Glutamatergic neuron (in vitro differentiated cells): Measurements from ENCODE around the gene BAIAP3. TPM values are rescaled to one million over a fixed set of nuclear protein-coding genes. Genes with fewer than 3 reads are reported as not detected.

Experiments used
- DNase-seq: peaks from one replicate; pipeline ENCODE4 v3.0.0; 2022
- H3K27ac Mint-ChIP-seq: one replicate; pipeline ENCODE4 v1.8.0; 2020; ENCODE audit warnings: mild to moderate bottlenecking, mixed read lengths, inconsistent platforms; ENCODE audit not compliant: unreplicated experiment
- H3K27me3 Mint-ChIP-seq: one replicate; pipeline ENCODE4 v1.8.0; 2020; ENCODE audit warnings: mild to moderate bottlenecking, moderate library complexity, mixed read lengths, inconsistent platforms; ENCODE audit not compliant: unreplicated experiment
- H3K36me3 Mint-ChIP-seq: one replicate; pipeline ENCODE4 v1.8.0; 2020; ENCODE audit warnings: mild to moderate bottlenecking, mixed read lengths, inconsistent platforms; ENCODE audit not compliant: unreplicated experiment
- H3K4me1 Mint-ChIP-seq: one replicate; pipeline ENCODE4 v1.8.0; 2020; ENCODE audit warnings: mild to moderate bottlenecking, low read depth, mixed read lengths, inconsistent platforms; ENCODE audit not compliant: unreplicated experiment
- H3K4me3 Mint-ChIP-seq: one replicate; pipeline ENCODE4 v1.8.0; 2020; ENCODE audit warnings: mild to moderate bottlenecking, mixed read lengths, inconsistent platforms; ENCODE audit not compliant: unreplicated experiment
- H3K9me3 Mint-ChIP-seq: one replicate; pipeline ENCODE4 v1.8.0; 2020; ENCODE audit warnings: mild to moderate bottlenecking, moderate library complexity, mixed read lengths, inconsistent platforms; ENCODE audit not compliant: unreplicated experiment
- total RNA-seq: library from RNA; stranded (reverse); fragmentation: NEBNext Ultra II Directional; extraction: Animal tissue kit (Norgen Biotek cat#: 25700); gene quantifications from one replicate; pipeline ENCODE4 v1.2.1, GENCODE V29; 2021; ENCODE audit not compliant: unreplicated experiment
- TF ChIP-seq, protein P1 (sequence below): fragments of 200-600 bp; sonication (generic); IDR thresholded peaks from one replicate; pipeline ENCODE4 v1.5.0; 2021; ENCODE audit not compliant: partially characterized antibody, unreplicated experiment

The BAIAP3 gene
- total RNA-seq, 1 donor from 2014 or later: 26.7 TPM

DNA sequence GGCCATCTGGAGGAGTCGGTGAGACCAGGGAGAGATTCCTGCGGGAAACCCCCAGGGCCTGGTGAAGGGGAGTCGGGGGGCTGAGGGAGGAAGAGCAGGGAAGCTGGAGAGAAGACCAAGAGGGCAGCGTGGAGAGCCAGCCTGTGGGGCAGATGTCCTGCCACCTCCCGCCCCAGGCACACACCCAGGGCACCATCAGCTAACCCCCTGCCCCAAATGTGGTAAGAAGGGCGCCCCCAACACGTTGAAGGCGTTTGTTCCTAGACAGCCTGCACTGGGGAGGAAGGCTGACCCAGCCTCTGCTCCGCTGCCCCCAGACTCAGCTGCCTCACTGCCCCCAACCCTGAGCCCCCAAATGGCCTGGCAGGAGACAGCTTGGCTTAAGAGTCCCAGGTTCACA lies 1.3 kb downstream of the BAIAP3 start:
- no peak overlapping the region for H3K27ac Mint-ChIP-seq
- no peak overlapping the region for H3K4me3 Mint-ChIP-seq
- TF ChIP-seq, protein P1, sequence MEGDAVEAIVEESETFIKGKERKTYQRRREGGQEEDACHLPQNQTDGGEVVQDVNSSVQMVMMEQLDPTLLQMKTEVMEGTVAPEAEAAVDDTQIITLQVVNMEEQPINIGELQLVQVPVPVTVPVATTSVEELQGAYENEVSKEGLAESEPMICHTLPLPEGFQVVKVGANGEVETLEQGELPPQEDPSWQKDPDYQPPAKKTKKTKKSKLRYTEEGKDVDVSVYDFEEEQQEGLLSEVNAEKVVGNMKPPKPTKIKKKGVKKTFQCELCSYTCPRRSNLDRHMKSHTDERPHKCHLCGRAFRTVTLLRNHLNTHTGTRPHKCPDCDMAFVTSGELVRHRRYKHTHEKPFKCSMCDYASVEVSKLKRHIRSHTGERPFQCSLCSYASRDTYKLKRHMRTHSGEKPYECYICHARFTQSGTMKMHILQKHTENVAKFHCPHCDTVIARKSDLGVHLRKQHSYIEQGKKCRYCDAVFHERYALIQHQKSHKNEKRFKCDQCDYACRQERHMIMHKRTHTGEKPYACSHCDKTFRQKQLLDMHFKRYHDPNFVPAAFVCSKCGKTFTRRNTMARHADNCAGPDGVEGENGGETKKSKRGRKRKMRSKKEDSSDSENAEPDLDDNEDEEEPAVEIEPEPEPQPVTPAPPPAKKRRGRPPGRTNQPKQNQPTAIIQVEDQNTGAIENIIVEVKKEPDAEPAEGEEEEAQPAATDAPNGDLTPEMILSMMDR: no peak
- peaks cover 2% of the 10 kb centered on the region for H3K4me1 Mint-ChIP-seq
- no peaks in the 10 kb centered on the region for H3K36me3 Mint-ChIP-seq
- no peak for DNase-seq
- H3K27me3 Mint-ChIP-seq: peaks cover 6% of the 10 kb centered on the region
- H3K9me3 Mint-ChIP-seq: peaks cover 4% of the 10 kb centered on the region

DNA sequence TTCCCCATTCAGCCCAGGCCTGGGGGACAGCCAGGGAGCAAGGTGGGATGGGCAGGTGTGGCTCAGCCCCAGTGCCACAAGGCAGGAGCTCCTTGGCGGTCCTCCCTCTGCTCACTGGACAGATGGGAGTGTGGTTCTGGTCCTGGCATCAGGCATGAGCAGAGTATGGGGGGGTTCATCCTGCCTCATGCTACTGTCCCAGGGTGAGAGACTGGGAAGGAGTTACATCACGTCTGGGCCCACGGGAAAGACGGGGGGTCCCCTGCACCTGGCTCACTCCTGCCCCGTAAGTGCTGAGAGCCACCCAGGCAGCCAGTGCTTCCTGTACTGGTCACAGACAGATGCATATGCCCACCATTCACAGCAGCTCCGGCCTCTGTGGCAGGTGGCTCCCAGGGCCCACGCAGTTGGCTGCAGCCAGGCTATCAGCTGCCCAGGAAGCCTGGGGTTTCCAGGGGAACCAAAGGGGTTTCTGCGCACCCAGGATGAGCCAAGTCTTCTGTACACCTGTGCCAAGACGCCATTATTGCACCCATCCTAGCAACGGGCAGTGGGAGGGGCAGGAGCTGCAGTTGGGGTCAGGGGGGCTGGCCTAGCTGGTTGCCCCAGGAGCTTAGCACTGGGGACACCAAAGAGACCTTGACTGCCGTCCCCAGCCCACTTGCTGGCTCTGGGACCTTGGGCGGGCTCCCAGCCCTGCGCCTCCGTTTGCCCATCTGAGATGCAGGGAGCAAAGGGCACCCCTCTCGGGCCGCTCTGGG lies 1.9 kb downstream of the BAIAP3 start:
- H3K27ac Mint-ChIP-seq: no peak overlapping the region
- no peaks in the 10 kb centered on the region for H3K36me3 Mint-ChIP-seq
- H3K27me3 Mint-ChIP-seq: peaks cover 6% of the 10 kb centered on the region
- H3K4me3 Mint-ChIP-seq: peak overlapping the region; percentile 42
- peaks cover 2% of the 10 kb centered on the region for H3K4me1 Mint-ChIP-seq
- peaks cover 4% of the 10 kb centered on the region for H3K9me3 Mint-ChIP-seq
- TF ChIP-seq, protein P1: no peak
- no peak for DNase-seq

GRCh38 chr16:1335996-1336395 lies 2.6 kb downstream of the BAIAP3 start:
- DNase-seq: peak; percentile 68
- H3K27ac Mint-ChIP-seq: no peak overlapping the region
- peaks cover 6% of the 10 kb centered on the region for H3K9me3 Mint-ChIP-seq
- peaks cover 9% of the 10 kb centered on the region for H3K27me3 Mint-ChIP-seq
- H3K4me3 Mint-ChIP-seq: no peak overlapping the region
- TF ChIP-seq, protein P1: no peak
- H3K4me1 Mint-ChIP-seq: peaks cover 2% of the 10 kb centered on the region
- H3K36me3 Mint-ChIP-seq: no peaks in the 10 kb centered on the region

DNA sequence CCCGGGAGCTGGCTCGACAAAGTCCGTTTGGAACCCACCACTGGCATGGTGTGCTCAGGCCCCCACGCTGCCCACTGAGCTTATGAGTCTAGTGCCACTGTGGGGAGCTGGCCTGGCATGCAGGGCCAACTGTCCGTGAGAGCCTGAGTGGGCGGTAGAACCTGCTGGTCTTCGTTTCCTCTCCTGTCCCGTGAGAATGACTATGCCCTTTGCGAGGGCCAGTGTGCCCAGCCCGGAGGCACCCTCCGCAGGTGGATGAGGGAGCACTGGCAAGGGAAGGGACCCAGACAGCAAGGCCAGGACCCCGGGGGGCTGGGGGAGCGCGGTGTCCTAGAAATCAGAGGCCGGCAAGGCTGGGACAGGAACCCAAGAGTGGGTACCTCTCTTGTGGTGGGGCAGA lies 3.2 kb downstream of the BAIAP3 start:
- TF ChIP-seq, protein P1: no peak
- Mint-ChIP-seq H3K27me3 (peaks cover 9% of the 10 kb centered on the region), H3K27ac (no peak overlapping the region), H3K36me3 (no peaks in the 10 kb centered on the region), H3K9me3 (peaks cover 6% of the 10 kb centered on the region), H3K4me1 (peaks cover 2% of the 10 kb centered on the region), H3K4me3 (no peak overlapping the region)
- no peak for DNase-seq

DNA sequence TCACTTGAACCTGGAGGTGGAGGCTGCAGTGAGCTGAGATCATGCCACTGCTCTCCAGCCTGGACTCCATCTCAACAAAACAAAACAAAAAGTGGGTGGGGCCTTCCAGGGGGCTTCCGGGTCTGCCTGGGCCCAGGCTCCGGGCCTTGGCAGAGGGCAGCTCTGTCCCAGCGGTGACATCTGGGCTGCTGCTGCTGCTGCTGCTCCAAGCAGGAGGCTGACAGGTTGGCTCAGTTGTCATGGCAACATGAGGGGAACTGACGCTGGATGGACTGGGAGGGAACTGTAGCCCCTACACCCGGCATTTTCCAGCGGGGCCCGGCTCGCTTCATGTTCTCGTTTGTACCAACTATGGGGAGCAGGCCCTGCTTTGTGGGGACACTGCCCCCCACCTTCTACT lies 4.0 kb downstream of the BAIAP3 start:
- no peaks in the 10 kb centered on the region for H3K36me3 Mint-ChIP-seq
- TF ChIP-seq, protein P1: no peak
- H3K4me3 Mint-ChIP-seq: no peak overlapping the region
- H3K27me3 Mint-ChIP-seq: peaks cover 8% of the 10 kb centered on the region
- peak; percentile 62 for DNase-seq
- H3K9me3 Mint-ChIP-seq: peaks cover 8% of the 10 kb centered on the region
- peaks cover 2% of the 10 kb centered on the region for H3K4me1 Mint-ChIP-seq
- no peak overlapping the region for H3K27ac Mint-ChIP-seq
